Fibroblast of the conjunctiva (primary cell): ENCODE results near the gene GLRA1.
"Not testable (repeated sequence)": the region's sequence is repeated elsewhere in the genome, so short reads cannot be mapped to it uniquely, and the experiment has no call there.

Experiments used
- DNase-seq: peaks from one replicate; pipeline ENCODE4 v3.0.0-alpha.2; 2010; ENCODE audit warnings: low read depth

GLRA1 gene

GRCh38 chr5:151812757-151813309, 111.8 kb downstream of the GLRA1 start:
- DNase-seq, result no peak

- peak; percentile 43 for DNase-seq
Observed at GRCh38 chr5:151811593-151812321, 112.9 kb downstream of the GLRA1 start.

GRCh38 chr5:151810897-151811296, 113.8 kb downstream of the GLRA1 start:
- no peak for DNase-seq

- no peak for DNase-seq
Observed at GRCh38 chr5:151810449-151810848, 114.2 kb downstream of the GLRA1 start.

GRCh38 chr5:151808451-151809169, 116.0 kb downstream of the GLRA1 start:
- DNase-seq, result no peak

GRCh38 chr5:151805414-151806223, 119.0 kb downstream of the GLRA1 start:
- DNase-seq, result no peak

- no peak for DNase-seq
Observed at GRCh38 chr5:151800532-151800931, 124.1 kb downstream of the GLRA1 start.

GRCh38 chr5:151799407-151799806, 125.2 kb downstream of the GLRA1 start:
- no peak for DNase-seq

DNA sequence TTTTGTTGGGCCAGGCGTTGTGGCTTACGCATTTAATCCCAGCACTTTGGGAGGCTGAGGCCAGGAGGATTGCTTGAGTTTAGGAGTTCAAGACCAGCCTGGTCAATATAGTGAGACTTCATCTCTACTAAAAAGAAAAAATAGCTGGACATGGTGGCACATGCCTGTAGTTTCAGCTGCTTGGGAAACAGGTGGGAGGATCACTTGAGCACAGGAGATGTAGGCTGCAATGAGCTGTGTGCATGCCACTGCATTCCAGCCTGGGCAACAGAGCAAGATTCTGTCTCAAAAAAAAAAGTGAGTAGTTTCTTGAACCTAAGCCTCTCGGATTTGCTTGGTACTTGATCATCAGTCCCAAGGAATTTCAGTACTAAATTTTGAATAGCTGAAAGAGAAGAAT, 126.0 kb downstream of the GLRA1 start:
- DNase-seq, result no peak

DNA sequence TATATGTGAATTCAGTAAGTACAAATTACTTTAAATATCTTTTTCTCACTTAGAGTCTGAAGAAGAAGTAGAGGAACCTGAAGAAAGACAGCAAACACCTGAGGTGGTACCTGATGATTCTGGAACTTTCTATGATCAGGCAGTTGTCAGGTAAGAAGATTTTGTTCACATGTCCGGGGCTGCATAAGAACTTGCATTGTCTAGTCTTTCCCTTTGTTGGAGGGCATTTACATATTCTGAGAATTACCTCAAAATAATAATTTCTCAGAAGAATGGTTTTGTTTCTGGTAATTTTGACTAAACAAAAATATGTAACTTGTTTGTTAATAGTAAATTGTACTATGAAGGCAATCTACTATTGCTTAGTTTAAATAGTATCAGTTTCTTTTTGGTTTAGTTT, 129.2 kb downstream of the GLRA1 start:
- no peak for DNase-seq

DNA sequence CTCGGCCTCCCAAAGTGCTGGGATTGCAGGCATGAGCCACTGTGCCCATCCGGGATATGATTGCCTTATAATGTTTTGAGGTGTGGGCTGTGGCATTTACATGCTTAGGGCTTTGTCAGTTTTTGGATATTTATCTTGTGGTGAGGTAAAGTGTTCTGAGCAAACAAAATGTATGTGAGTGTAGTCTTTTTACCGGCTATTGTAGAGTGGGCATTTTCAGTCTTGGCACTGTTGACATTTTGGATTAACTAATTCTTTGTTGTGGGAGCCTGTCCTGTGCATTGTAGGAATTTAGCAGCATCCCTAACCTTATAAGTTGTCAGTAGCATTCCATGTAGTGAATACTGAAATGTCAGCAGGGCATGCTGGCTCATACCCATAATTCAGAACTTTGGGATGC, 131.3 kb downstream of the GLRA1 start:
- DNase-seq, result no peak

GRCh38 chr5:151787817-151788216, 136.8 kb downstream of the GLRA1 start:
- no peak for DNase-seq

DNA sequence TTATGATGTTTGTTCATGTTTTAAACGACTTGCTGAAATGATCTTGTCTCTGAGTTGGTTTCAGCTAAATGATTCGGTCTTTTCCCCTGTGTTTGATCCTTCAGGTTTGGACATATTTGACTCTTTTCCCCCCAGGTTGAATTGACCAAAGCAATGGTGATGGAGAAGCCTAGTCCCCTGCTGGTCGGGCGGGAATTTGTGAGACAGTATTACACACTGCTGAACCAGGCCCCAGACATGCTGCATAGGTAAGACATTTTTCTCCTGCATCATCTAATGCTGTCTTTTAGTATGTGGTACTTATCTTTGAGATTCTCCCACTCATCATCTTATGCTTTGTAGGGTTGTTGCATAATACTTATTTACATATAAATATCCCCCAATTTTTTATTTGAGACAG, 138.2 kb downstream of the GLRA1 start:
- no peak for DNase-seq

DNA sequence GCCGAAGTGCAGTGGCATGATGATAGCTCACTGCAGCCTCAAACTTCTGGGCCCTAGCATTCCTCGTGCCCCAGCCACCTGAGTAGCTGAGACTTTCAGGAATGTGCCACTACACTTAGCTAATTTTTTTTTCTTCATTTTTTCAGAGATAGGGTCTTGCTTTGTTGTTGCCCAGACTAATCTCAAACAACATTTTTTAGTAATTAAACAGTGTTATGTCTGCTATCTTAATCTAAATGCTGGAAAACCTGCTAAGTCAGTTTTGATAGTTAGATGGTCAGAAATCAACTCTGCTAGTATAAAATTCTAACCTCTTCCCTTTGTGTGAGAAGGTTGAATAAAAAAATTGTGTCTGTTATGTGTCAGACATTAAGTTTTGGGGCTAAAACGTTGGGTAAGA, 140.5 kb downstream of the GLRA1 start:
- no peak for DNase-seq

GRCh38 chr5:151783664-151784063, 141.0 kb downstream of the GLRA1 start:
- DNase-seq, result not testable (repeated sequence)

GRCh38 chr5:151781201-151781600, 143.4 kb downstream of the GLRA1 start:
- no peak for DNase-seq

GRCh38 chr5:151780348-151780747, 144.3 kb downstream of the GLRA1 start:
- DNase-seq, result no peak

DNA sequence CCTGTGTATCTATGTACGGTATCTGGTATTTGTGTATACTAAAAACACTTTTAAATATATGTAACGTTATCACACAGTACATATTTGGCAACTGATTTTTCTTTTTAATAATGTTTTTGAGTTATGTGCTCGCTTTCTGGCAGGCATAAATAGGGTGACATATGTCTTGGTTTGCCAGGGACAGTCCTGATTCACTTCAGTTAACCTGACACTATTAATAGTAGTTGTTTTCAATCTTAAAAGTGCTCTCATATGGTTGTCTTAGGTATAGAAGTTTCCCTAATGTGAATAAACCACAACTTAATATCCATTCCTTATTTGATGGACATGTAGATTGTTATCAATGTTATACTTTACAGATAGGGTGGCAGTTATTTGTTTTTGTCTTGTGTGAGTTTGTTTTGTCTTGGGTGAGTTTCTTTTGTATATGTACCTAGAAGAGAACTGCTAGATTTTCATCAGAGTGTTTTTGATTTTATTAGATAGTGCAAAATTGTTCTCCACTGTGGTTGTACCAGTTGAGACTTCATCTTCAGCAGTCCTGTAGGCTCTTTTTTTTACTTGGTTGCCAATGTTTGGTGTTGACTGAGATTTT, 145.0 kb downstream of the GLRA1 start:
- DNase-seq, result no peak

GRCh38 chr5:151775025-151775606, 149.5 kb downstream of the GLRA1 start:
- DNase-seq, result no peak

- DNase-seq, result no peak
Observed at GRCh38 chr5:151773951-151774350, 150.7 kb downstream of the GLRA1 start.

- no peak for DNase-seq
Observed at GRCh38 chr5:151772846-151773561, 151.6 kb downstream of the GLRA1 start.
